Measurements from ENCODE around the gene MIF4GD.

Gene MIF4GD

DNA sequence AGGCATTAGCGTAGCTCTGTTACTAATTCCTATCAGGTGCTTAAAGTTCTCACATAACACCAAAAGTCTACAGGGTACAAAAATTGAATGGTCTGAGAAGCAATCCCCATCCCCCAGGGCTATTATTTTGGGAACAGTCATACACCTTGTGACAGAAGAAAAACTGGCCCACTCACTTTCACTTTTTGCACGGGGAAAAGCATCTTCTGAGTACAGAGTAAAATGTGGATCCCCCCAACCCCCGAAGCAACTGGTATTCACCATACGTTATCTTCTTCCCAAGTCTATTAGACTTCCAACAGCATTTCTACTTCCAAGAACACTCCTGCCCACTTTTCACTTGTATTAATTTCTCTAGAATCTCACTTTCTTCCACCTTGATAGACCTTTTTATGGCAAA, 21.5 kb downstream of the MIF4GD start:
- H3K27ac ChIP-seq: no peak overlapping the region
- TF ChIP-seq ZFX (IDR thresholded peaks at IDR 0.05; ENCODE audit: borderline replicate concordance): no peak
- TF ChIP-seq, protein P1, sequence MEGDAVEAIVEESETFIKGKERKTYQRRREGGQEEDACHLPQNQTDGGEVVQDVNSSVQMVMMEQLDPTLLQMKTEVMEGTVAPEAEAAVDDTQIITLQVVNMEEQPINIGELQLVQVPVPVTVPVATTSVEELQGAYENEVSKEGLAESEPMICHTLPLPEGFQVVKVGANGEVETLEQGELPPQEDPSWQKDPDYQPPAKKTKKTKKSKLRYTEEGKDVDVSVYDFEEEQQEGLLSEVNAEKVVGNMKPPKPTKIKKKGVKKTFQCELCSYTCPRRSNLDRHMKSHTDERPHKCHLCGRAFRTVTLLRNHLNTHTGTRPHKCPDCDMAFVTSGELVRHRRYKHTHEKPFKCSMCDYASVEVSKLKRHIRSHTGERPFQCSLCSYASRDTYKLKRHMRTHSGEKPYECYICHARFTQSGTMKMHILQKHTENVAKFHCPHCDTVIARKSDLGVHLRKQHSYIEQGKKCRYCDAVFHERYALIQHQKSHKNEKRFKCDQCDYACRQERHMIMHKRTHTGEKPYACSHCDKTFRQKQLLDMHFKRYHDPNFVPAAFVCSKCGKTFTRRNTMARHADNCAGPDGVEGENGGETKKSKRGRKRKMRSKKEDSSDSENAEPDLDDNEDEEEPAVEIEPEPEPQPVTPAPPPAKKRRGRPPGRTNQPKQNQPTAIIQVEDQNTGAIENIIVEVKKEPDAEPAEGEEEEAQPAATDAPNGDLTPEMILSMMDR (IDR thresholded peaks at IDR 0.05): no peak

DNA sequence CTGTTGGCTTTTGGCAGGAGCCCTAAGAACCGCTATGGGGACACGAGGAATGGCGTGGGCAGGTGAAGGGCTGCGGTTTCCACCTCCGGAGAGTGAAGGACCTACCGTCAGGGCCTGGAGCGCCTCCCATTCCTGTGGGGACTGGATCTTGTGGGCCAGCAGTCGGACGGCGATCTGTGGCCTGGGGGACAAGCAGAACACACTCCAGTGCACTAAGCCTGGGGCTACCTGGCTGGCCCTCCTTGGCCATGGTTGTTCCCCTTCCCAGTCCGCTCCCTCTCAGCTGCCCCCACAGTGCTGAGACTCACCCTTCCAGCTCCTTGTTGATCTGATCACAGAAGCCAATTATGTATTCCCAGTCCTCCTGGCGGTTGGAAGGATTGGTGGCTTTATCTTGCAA, 24.6 kb downstream of the MIF4GD start:
- H3K27ac ChIP-seq: no peak overlapping the region
- TF ChIP-seq ZFX (IDR thresholded peaks at IDR 0.05; ENCODE audit: borderline replicate concordance): no peak
- TF ChIP-seq, protein P1 (IDR thresholded peaks at IDR 0.05): no peak

DNA sequence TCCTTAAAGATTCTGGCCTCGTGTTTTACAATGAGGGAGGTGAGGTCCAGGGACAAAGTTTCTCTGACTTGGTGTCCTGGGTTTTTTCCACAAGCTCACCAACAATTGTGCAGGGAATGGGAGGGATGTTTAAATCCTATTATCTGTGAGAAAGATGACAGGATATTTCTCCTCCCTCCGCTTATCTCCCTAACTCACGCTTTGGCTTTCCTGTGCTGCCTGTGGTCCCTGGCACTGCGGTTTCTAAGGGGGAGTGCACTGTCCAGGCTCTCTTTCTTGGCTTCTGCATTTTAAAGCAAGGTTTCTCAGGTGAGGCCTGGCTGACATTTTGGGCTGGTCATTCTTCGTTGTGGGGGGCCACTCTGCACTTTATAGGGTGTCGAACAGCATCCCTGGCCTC, 26.0 kb downstream of the MIF4GD start:
- TF ChIP-seq, protein P1 (IDR thresholded peaks at IDR 0.05): no peak
- no peak for TF ChIP-seq ZFX (IDR thresholded peaks at IDR 0.05; ENCODE audit: borderline replicate concordance)
- H3K27ac ChIP-seq: no peak overlapping the region

DNA sequence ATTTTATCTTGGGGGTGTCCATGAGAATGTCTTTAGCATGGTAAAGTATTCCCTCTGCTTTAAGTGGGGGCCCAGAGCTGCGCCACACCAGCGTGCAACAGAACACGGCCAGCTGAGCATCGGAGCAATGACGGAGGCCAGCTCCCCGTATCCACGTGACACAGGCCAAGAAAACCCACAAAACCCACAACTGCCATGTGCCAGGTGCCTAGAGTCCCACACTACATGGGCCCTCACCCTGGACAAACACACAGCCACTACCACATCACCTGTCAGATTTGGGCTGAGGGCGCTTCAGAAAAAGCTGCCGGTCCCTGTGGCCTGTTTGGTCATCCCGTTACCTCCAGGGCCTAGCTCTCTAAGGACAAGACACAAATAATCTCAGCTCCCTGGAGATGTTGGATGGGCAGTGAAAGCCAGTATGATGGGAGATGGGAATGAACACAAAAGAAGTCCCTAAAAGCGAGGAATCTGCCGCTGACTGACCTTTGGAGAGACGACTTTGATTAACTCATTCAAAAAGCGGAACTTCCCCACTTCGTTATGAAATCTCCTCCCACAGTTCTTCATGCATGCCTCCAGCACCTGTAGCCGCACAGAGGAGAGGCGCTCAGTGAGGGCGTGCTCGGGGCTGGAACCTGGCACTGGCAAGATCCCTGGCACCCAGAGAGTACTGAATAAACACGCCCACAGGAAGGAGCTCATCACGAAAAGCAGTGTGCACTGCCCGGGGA, 26.7 kb downstream of the MIF4GD start:
- no peak overlapping the region for H3K27ac ChIP-seq
- TF ChIP-seq ZFX (IDR thresholded peaks at IDR 0.05; ENCODE audit: borderline replicate concordance): no peak
- TF ChIP-seq, protein P1 (IDR thresholded peaks at IDR 0.05): no peak

DNA sequence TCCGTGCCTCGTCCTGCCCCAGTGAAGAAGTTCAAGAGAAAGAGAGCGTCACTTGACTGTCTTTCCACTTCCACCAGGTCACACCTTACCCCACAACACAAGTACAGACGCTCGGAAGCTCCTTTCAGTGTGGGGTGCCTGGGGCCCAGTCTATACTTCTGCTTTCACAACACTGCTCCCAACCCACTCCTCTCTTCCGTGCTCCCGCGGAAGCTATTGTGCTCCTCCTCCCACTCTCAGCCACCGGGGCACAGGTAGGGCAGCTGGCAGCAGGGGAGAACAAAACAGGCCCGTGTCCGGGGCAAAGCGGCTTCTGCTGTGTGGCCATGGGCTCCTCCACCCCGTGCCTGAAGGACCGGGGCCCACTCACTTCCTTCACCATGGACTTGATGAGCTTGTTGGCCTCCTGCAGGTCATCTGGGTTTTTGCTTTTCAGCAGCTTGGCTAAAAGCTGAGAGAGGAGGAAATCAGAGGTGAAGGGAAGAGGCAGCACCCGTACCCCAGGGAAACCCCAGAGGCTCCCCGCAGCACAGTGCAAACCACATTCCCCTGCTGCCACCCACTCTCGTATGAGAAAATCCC, 28.5 kb downstream of the MIF4GD start:
- TF ChIP-seq, protein P1 (IDR thresholded peaks at IDR 0.05): no peak
- no peak for TF ChIP-seq ZFX (IDR thresholded peaks at IDR 0.05; ENCODE audit: borderline replicate concordance)
- H3K27ac ChIP-seq: no peak overlapping the region

DNA sequence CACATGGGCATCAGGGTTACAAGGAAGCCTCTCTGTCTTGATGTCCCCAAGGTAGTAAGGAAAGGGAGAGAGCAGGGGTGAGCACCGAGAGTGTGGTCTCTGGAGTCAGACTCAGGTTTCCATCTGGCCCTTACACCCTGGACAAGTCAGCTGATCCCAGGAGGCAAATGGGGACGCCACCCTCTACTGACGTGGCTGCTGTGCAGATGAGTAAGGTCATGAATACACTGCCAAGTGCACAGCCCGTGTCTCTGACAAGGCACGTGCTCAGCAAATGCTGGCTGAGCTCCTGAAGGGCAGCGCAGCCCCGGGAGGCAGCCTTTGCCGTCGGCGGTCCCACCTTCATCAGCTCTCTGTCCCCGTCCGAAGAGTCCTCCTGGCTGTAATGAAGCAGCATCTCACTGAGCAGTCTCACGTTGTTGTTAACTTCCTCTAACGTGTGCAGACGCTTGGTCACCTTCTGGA, 29.0 kb downstream of the MIF4GD start:
- H3K27ac ChIP-seq: no peak overlapping the region
- no peak for TF ChIP-seq ZFX (IDR thresholded peaks at IDR 0.05; ENCODE audit: borderline replicate concordance)

DNA sequence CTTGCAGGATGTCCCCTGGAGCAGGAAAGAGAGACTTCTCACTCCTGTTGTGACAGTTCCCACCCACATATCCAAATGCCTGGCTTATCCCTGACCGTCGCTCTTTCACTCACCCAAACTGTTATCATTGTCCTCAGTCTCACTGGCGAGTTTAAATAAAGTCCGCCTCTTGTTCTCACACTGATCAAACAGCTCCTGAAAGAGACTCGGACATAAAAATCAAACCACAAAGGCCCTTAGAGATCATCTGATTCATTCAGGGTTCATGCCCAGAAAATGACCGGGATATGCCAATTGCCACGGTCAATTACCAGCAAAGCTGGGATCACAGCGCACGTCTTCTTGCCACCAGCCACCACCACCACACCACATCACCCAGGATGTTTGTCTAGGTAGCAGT, 29.5 kb downstream of the MIF4GD start:
- no peak for TF ChIP-seq ZFX (IDR thresholded peaks at IDR 0.05; ENCODE audit: borderline replicate concordance)
- TF ChIP-seq, protein P1 (IDR thresholded peaks at IDR 0.05): no peak
- H3K27ac ChIP-seq: no peak overlapping the region

Measured in 22Rv1 (cell line).